WTC11 (cell line): ENCODE measurements around the gene RGS11. TPM values are rescaled to one million over a fixed set of nuclear protein-coding genes. Genes with fewer than 3 reads are reported as not detected.

Source experiments
- ATAC-seq: fragments of 200-7000 bp; cut with Tn5 transposase; 2 replicates; pipeline ENCODE4 v1.10.0; 2021; ENCODE audit warnings: mild to moderate bottlenecking, moderate library complexity
- CTCF ChIA-PET: fragments of 300-600 bp; sonication (Branson Sonifier 250); formaldehyde crosslinking; loops from one replicate; lab custom pipeline; 2021; ENCODE audit warnings: antibody characterized with exemption; lab: Charles Lee
- POLR2A ChIA-PET: fragments of 350-600 bp; sonication (Branson Sonifier 250); formaldehyde crosslinking; loops from one replicate; lab custom pipeline; 2021; ENCODE audit warnings: antibody characterized with exemption; lab: Charles Lee
- DNase-seq: peaks from one replicate; pipeline ENCODE4 v3.0.0; 2021; ENCODE audit warnings: low spot score
- H3K27ac Mint-ChIP-seq: 2 replicates; pipeline ENCODE4 v1.8.0; 2021; ENCODE audit warnings: mixed read lengths
- H3K27me3 Mint-ChIP-seq: 2 replicates; pipeline ENCODE4 v1.8.0; 2021; ENCODE audit warnings: low read depth, mild to moderate bottlenecking, moderate library complexity, mixed read lengths
- H3K36me3 Mint-ChIP-seq: 2 replicates; pipeline ENCODE4 v1.8.0; 2021; ENCODE audit warnings: mixed read lengths
- H3K4me1 Mint-ChIP-seq: 2 replicates; pipeline ENCODE4 v1.8.0; 2022; ENCODE audit warnings: mixed read lengths
- H3K4me3 Mint-ChIP-seq: 2 replicates; pipeline ENCODE4 v1.8.0; 2021; ENCODE audit warnings: mild to moderate bottlenecking, moderate library complexity, mixed read lengths
- H3K9me3 Mint-ChIP-seq: 2 replicates; pipeline ENCODE4 v1.8.0; 2021; ENCODE audit warnings: mixed read lengths
- AFF4 ChIP-seq: sonication (generic); formaldehyde crosslinking; IDR thresholded peaks from 2 replicates; pipeline ENCODE4 v1.8.1; 2023; ENCODE audit warnings: mild to moderate bottlenecking, missing genetic modification reagents, borderline replicate concordance
- CBFB ChIP-seq: sonication (generic); formaldehyde crosslinking; IDR thresholded peaks from 2 replicates; pipeline ENCODE4 v1.8.1; 2022; ENCODE audit warnings: mild to moderate bottlenecking, low read depth, missing genetic modification reagents
- CDX4 ChIP-seq: fragments of 250-450 bp; sonication (Bioruptor Pico); IDR thresholded peaks from 2 replicates; pipeline ENCODE4 v1.9.0; 2021; ENCODE audit warnings: moderate library complexity, mild to moderate bottlenecking, inconsistent platforms, borderline replicate concordance
- E2F5 ChIP-seq: sonication (generic); formaldehyde crosslinking; IDR thresholded peaks from 2 replicates; pipeline ENCODE4 v1.8.1; 2022; ENCODE audit warnings: mild to moderate bottlenecking, moderate library complexity, missing genetic modification reagents
- NR1H2 ChIP-seq: sonication (generic); formaldehyde crosslinking; IDR thresholded peaks from 2 replicates; pipeline ENCODE4 v1.9.0; 2021; ENCODE audit warnings: mild to moderate bottlenecking, moderate library complexity, missing genetic modification reagents
- RORB ChIP-seq: fragments of 250-450 bp; sonication (Bioruptor Pico); IDR thresholded peaks from 2 replicates; pipeline ENCODE4 v1.9.0; 2021; ENCODE audit warnings: mild to moderate bottlenecking
- USF1 ChIP-seq: sonication (generic); formaldehyde crosslinking; IDR thresholded peaks from 2 replicates; pipeline ENCODE4 v1.8.0; 2022; ENCODE audit warnings: mild to moderate bottlenecking, missing genetic modification reagents
- ZNF219 ChIP-seq: sonication (generic); formaldehyde crosslinking; IDR thresholded peaks from 2 replicates; pipeline ENCODE4 v1.8.0; 2023; ENCODE audit warnings: missing genetic modification reagents, mild to moderate bottlenecking, borderline replicate concordance
- ZNF281 ChIP-seq: sonication (generic); formaldehyde crosslinking; IDR thresholded peaks from 2 replicates; pipeline ENCODE4 v1.8.0; 2023; ENCODE audit warnings: mild to moderate bottlenecking, missing genetic modification reagents
- ZNF671 ChIP-seq: fragments of 250-450 bp; sonication (Bioruptor Pico); IDR thresholded peaks from 2 replicates; pipeline ENCODE4 v1.8.0; 2021; ENCODE audit warnings: mild to moderate bottlenecking
- total RNA-seq: library from RNA; stranded (reverse); gene quantifications from 3 replicates; pipeline ENCODE4 v1.2.3, GENCODE V29; 2021
- TF ChIP-seq, protein P1 (sequence below): sonication (generic); formaldehyde crosslinking; IDR thresholded peaks from 2 replicates; pipeline ENCODE4 v1.8.0; 2023; ENCODE audit warnings: missing genetic modification reagents
- TF ChIP-seq, protein P2 (sequence below): sonication (generic); formaldehyde crosslinking; IDR thresholded peaks from 2 replicates; pipeline ENCODE4 v1.8.1; 2023; ENCODE audit warnings: mild to moderate bottlenecking, missing genetic modification reagents

The RGS11 gene
- total RNA-seq, 1 experiment from 2014 or later = 1.8 TPM

- TF ChIP-seq AFF4 (no peak), RORB (CRISPR knock-in tag) (no peak), NR1H2 (CRISPR knock-in tag) (no peak), ZNF671 (no peak), CBFB (no peak), E2F5 (no peak)
- TF ChIP-seq, protein P1, sequence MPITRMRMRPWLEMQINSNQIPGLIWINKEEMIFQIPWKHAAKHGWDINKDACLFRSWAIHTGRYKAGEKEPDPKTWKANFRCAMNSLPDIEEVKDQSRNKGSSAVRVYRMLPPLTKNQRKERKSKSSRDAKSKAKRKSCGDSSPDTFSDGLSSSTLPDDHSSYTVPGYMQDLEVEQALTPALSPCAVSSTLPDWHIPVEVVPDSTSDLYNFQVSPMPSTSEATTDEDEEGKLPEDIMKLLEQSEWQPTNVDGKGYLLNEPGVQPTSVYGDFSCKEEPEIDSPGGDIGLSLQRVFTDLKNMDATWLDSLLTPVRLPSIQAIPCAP = no peak
Observed at GRCh38 chr16:286491-287297, 10.9 kb upstream of the RGS11 start (continued).

DNA sequence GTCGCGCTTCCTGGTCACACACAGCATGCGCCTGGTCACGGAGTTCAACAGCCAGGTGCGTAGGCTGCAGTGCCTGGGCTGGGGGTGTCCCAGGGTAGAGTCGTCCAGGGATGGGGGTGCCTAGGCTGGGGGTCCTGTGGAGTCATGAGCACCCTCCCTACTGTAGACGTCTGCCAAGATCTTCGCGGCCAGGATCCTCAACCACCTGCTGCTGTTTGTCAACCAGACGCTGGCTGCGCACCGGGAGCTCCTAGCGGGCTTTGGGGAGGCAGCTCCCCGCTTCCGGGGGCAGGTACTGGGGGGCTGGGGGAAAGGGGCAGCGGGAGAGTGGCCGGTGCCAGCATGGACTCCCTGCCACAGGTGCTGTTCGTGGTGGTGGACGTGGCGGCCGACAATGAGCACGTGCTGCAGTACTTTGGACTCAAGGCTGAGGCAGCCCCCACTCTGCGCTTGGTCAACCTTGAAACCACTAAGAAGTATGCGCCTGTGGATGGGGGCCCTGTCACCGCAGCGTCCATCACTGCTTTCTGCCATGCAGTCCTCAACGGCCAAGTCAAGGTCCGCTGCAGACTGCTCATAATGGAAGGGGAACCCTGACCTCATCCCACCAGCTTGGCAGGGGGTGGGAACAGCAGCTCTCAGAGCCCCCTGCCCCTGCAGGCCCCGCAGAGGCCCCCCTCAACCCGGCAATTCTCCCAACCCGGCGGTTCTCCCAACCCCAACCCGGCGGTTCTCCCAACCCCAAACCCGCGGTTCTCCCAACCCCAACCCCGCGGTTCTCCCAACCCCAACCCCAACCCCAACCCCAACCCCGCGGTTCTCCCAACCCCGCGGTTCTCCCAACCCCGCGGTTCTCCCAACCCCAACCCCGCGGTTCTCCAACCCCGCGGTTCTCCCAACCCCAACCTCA lies 9.7 kb upstream of the RGS11 start:
- no peak overlapping the region for H3K4me3 Mint-ChIP-seq
- peaks cover 15% of the 10 kb centered on the region for H3K36me3 Mint-ChIP-seq
- H3K4me1 Mint-ChIP-seq = no peaks in the 10 kb centered on the region
- ChIA-PET CTCF (interaction anchor here (1.0 kb wide), 1 partner anchor 68 kb away, joined by 6 read pairs; no protein-coding TSS in a partner anchor), POLR2A (no interaction called here)
- no peak overlapping the region for H3K27ac Mint-ChIP-seq
- H3K27me3 Mint-ChIP-seq = peaks cover 12% of the 10 kb centered on the region
- DNase-seq (no peak), ATAC-seq (no peak)
- no peaks in the 10 kb centered on the region for H3K9me3 Mint-ChIP-seq
- TF ChIP-seq ZNF219 (no peak), USF1 (CRISPR knock-in tag) (no peak), ZNF281 (CRISPR knock-in tag) (no peak), CDX4 (no peak), AFF4 (no peak)
- TF ChIP-seq, protein P2, sequence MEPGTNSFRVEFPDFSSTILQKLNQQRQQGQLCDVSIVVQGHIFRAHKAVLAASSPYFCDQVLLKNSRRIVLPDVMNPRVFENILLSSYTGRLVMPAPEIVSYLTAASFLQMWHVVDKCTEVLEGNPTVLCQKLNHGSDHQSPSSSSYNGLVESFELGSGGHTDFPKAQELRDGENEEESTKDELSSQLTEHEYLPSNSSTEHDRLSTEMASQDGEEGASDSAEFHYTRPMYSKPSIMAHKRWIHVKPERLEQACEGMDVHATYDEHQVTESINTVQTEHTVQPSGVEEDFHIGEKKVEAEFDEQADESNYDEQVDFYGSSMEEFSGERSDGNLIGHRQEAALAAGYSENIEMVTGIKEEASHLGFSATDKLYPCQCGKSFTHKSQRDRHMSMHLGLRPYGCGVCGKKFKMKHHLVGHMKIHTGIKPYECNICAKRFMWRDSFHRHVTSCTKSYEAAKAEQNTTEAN = no peak
